Lower leg skin (tissue), 4 donors: ENCODE measurements around the gene PACRG. TPM values are rescaled to one million over a fixed set of nuclear protein-coding genes. Genes with fewer than 3 reads are reported as not detected.

Experiments used
- DNase-seq, 2 donors: peaks; one replicate each; pipeline ENCODE4 v3.0.0-alpha.2; 2019; ENCODE audit warnings: low spot score in 2 of 2
- H3K4me3 ChIP-seq: fragments of 200-600 bp; sonication (generic); 2 replicates; pipeline ENCODE4 v1.5.1; 2017; ENCODE audit warnings: mild to moderate bottlenecking, low read depth; ENCODE audit not compliant: poor library complexity, severe bottlenecking
- POLR2A ChIP-seq, 2 donors: fragments of 450-650 bp; IDR thresholded peaks; one replicate each; pipeline ENCODE4 v1.6.1; 2016 to 2017; ENCODE audit warnings: antibody characterized with exemption in 2 of 2, mild to moderate bottlenecking in 1 of 2, moderate library complexity in 1 of 2
- WGBS, 2 donors: methylation state at CpG; one replicate each; pipeline ENCODE4 v1.1.5; 2018; 5-methylcytosine and 5-hydroxymethylcytosine counted together
- intact Hi-C: fragments of 100-400 bp; cut with DNase I; formaldehyde crosslinking; loops from one replicate; pipeline ENCODE4 v1.15.0; 2023; ENCODE audit warnings: low total_unique reads
- total RNA-seq, 4 donors: library from RNA; depleted of rRNA; stranded (reverse); fragments of >200 nt; gene quantifications; one replicate each; pipeline ENCODE4 v1.1.0, GENCODE V29; 2016
- TF ChIP-seq, protein P1 (sequence below), 3 donors: fragments of 450-650 bp; IDR thresholded peaks; one replicate each; pipeline ENCODE4 v1.5.1; 2016; ENCODE audit warnings: antibody characterized with exemption in 3 of 3, mild to moderate bottlenecking in 3 of 3, moderate library complexity in 2 of 3

PACRG gene
- total RNA-seq, 4 donors from 2014 or later = 0.38 to 3.9 (median 3.4) TPM; not detected in 1

DNA sequence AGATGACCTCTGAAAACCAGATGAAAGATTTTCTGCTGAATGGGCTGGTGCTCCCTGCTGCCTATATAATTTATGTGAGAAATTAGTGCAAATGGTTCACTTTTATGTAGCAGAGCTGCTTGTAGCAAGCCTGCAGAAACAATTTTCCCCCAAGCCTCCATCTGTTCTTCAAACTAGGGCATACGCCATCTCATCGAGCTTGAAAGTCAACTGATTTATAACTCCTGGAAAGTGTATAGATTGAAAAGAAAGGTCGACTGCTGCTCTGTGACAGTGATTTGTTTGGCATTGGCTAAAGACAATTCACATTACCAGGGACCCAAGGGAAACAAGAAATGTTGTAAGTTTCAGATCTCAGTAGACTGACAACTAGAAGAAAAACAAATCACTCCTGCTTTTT is 93.3 kb downstream of the PACRG start:
- DNase-seq = no peak
- TF ChIP-seq, protein P1, sequence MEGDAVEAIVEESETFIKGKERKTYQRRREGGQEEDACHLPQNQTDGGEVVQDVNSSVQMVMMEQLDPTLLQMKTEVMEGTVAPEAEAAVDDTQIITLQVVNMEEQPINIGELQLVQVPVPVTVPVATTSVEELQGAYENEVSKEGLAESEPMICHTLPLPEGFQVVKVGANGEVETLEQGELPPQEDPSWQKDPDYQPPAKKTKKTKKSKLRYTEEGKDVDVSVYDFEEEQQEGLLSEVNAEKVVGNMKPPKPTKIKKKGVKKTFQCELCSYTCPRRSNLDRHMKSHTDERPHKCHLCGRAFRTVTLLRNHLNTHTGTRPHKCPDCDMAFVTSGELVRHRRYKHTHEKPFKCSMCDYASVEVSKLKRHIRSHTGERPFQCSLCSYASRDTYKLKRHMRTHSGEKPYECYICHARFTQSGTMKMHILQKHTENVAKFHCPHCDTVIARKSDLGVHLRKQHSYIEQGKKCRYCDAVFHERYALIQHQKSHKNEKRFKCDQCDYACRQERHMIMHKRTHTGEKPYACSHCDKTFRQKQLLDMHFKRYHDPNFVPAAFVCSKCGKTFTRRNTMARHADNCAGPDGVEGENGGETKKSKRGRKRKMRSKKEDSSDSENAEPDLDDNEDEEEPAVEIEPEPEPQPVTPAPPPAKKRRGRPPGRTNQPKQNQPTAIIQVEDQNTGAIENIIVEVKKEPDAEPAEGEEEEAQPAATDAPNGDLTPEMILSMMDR (IDR thresholded peaks at IDR 0.05) = no peak
- no peak for TF ChIP-seq POLR2A (IDR thresholded peaks at IDR 0.05)
- H3K4me3 ChIP-seq = no peak overlapping the region
- WGBS, 2 donors = 30 to 34% methylated on average over 3 of the region's 3 CpGs
- intact Hi-C loops = no loop called here

DNA sequence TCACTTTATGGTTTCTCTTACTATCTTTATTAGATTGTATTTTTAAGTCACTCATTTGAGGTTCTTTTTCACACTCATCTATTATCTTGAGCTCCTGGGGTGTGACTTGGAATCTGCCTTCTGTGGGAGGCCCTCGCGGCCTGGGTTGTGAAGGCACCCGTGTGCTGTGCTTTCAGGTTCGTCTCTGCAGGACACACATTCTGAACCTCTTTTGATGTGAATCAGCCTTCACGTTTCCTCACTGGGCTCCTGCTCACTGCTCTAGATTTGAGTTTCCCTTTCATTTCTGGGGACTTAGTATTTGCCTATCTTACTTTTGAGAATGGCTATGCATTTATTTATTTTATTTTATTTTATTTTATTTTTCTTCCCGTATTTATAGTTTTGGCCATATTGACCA is 97.8 kb downstream of the PACRG start:
- 81 to 82% methylated on average over 6 of the region's 6 CpGs for WGBS, 2 donors
- no peak for DNase-seq
- intact Hi-C loops = no loop called here

DNA sequence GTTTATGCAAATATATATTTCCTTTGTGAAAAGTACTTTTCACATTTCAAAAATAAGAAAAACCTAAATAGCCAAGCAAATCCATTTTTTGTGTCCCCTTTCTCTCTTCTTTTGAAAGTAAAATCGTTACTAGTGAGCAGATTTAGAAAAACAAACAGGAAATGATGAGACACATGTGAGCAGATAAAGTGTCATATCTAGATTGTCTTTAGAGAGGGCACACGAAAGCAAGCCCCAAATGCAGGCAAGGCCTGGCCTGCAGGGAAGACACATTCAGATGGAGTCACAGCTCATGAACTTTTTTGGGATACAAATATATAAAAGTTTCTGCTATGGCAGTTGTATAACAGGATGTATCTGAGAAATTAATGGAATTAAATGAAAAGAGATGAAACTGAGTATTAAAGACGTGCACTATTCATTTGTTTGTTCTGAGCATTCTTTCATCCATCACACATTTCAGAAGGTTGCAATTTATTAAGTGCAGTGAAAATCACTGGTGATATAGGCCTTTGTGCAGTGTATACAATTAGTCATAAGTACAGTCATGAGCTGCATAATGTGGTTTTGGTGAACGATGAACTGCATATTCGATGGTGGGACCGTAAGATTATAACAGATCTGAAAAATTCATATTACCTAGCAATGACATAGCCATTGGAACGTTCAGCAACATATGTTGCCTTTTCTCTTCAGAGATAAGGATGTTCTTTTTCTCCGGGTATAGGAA is 101.4 kb downstream of the PACRG start:
- no peak overlapping the region for H3K4me3 ChIP-seq
- TF ChIP-seq POLR2A (IDR thresholded peaks at IDR 0.05) = no peak
- TF ChIP-seq, protein P1 (IDR thresholded peaks at IDR 0.05) = no peak
- intact Hi-C loops = no loop called here
- no peak for DNase-seq
- WGBS, 2 donors = 85 to 87% methylated on average over 8 of the region's 8 CpGs

More for the DNA sequence above, 97.8 kb downstream of the PACRG start:
- no peak overlapping the region for H3K4me3 ChIP-seq
- TF ChIP-seq POLR2A (IDR thresholded peaks at IDR 0.05) = no peak
- TF ChIP-seq, protein P1 (IDR thresholded peaks at IDR 0.05) = no peak

DNA sequence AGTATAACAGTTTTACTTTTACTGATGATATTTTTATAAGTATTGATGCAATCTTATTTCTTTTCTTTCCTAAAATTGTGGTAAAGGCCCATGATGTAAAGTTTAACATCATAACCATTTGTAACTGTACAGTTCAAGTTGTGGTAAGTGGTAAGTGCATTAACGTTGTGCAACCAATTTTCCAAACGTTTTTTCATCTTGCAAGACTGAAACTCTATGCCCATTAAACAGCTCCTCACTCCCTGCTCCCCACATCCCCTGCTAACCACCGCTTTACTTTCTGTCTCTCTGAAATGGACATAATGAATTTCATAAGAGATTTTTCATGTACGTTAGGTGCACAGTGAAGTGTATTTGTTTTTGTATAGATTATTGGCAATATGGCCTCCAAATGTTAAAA is 106.0 kb downstream of the PACRG start:
- intact Hi-C loops = no loop called here
- no peak overlapping the region for H3K4me3 ChIP-seq
- TF ChIP-seq POLR2A (IDR thresholded peaks at IDR 0.05) = no peak
- TF ChIP-seq, protein P1 (IDR thresholded peaks at IDR 0.05) = no peak
- 83 to 85% methylated on average over 4 of the region's 4 CpGs for WGBS, 2 donors
- no peak for DNase-seq

DNA sequence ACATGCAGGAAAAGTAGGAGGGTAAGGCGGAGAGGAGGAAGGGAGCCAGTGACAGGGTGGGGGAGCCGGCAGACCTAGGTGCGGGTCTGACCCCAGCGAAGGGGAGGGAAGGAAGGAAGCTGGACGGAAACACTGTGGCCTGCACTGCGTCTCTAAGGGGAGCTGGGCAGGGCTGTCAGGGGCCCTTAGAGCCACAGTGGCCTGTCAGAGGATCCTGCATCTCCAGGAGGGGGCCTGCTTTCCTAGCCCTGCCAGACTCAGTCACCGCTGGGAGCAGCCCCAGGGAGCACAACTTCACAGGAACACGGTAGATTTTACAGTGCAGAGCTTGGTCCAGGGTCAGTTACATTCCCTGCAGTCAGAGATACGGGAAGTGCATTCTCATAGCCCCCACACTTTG is 118.2 kb downstream of the PACRG start:
- no peak overlapping the region for H3K4me3 ChIP-seq
- WGBS, 2 donors = 60 to 67% methylated on average over 9 of the region's 9 CpGs
- TF ChIP-seq POLR2A (IDR thresholded peaks at IDR 0.05) = no peak
- TF ChIP-seq, protein P1 (IDR thresholded peaks at IDR 0.05) = no peak
- DNase-seq = no peak
- intact Hi-C loops = no loop called here

DNA sequence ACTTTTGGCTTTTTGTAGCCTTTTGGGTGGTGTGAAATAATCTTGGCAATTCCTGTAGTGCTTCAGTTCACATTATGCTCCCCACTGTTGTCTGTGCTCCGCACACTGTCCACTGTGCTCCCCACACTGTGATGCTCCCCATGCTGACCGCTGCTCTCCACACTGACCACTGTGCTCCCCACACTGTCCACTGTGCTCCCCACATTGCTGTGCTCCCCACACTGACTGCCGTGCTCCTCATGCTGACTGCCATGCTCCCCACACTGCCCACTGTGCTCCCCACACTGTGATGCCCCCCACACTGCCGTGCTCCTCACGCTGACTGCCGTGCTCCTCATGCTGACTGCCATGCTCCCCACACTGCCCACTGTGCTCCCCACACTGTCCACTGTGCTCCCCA is 118.9 kb downstream of the PACRG start:
- no peak for DNase-seq
- no peak overlapping the region for H3K4me3 ChIP-seq
- intact Hi-C loops = no loop called here
- TF ChIP-seq, protein P1 (IDR thresholded peaks at IDR 0.05) = no peak
- WGBS, 2 donors = 89 to 93% methylated on average over 6 of the region's 6 CpGs
